ENCODE measurements around the gene GRIK3. TPM values are rescaled to one million over a fixed set of nuclear protein-coding genes. Genes with fewer than 3 reads are reported as not detected.

Gene GRIK3
- polyA plus RNA-seq, 2 of the 4 experiments (the other 2 are of a cell fraction) = not detected

GRCh38 chr1:36772647-36773495 lies 261.4 kb downstream of the GRIK3 start:
- 39% methylated on average over 5 of the region's 8 CpGs for WGBS (ENCODE audit: missing lambda C conversion rate)
- FAIRE-seq (no peak), ATAC-seq (no peak), DNase-seq (ENCODE audit: low read depth in 1 of 2, low spot score in 1 of 2) (no peak)
- Histone ChIP-seq H3K27ac (no peak overlapping the region), H3K4me2 (no peak overlapping the region), H3K4me3 (no peak overlapping the region), H3K9me3 (no peaks in the 10 kb centered on the region), H3K4me1 (no peaks in the 10 kb centered on the region)
- ChIA-PET CTCF (no interaction called here), POLR2A (no interaction called here)
- TF ChIP-seq FOSL2 (IDR thresholded peaks at IDR 0.05) (no peak), FOSL2 (CRISPR knock-in tag; IDR thresholded peaks at IDR 0.05) (no peak), KDM1A (IDR thresholded peaks at IDR 0.05; ENCODE audit: low read depth) (no peak), MYC (IDR thresholded peaks at IDR 0.05; ENCODE audit: borderline replicate concordance, low read length) (no peak), HOXA7 (CRISPR knock-in tag; IDR thresholded peaks at IDR 0.05) (no peak), EHMT2 (IDR thresholded peaks at IDR 0.05; ENCODE audit: low read depth) (no peak), MAZ (IDR thresholded peaks at IDR 0.05; ENCODE audit: borderline replicate concordance, low read depth, low read length) (no peak), FOXS1 (CRISPR knock-in tag; IDR thresholded peaks at IDR 0.05) (no peak), ATOH8 (CRISPR knock-in tag; IDR thresholded peaks at IDR 0.05; ENCODE audit: low read depth) (no peak), PHF8 (IDR thresholded peaks at IDR 0.05; ENCODE audit: borderline replicate concordance, low read depth) (no peak), MAX (IDR thresholded peaks at IDR 0.05) (no peak)

GRCh38 chr1:36771660-36772284 lies 262.5 kb downstream of the GRIK3 start:
- no peak overlapping the region for H3K4me3 ChIP-seq
- no peak for TF ChIP-seq HOXB5 (CRISPR knock-in tag; IDR thresholded peaks at IDR 0.05)
- no peak for TF ChIP-seq USF2 (IDR thresholded peaks at IDR 0.05)
- TF ChIP-seq ELK1 (IDR thresholded peaks at IDR 0.05; ENCODE audit: low read depth, low read length) = no peak
- no peak for TF ChIP-seq EHMT2 (IDR thresholded peaks at IDR 0.05; ENCODE audit: low read depth)
- no peak for TF ChIP-seq RFX5 (IDR thresholded peaks at IDR 0.05)
- TF ChIP-seq POLR2AphosphoS2 (conservative IDR thresholded peaks at IDR 0.05; ENCODE audit: low read length) = no peak
- no peak for TF ChIP-seq ZC3H11A (IDR thresholded peaks at IDR 0.05)
- TF ChIP-seq RNF2 (IDR thresholded peaks at IDR 0.05; ENCODE audit: borderline replicate concordance, low read depth) = no peak
- no peak for TF ChIP-seq ZNF302 (CRISPR knock-in tag; IDR thresholded peaks at IDR 0.05)
- no peak for TF ChIP-seq BHLHE40 (IDR thresholded peaks at IDR 0.05; ENCODE audit: low read depth, low read length)
- TF ChIP-seq CBX2 (IDR thresholded peaks at IDR 0.05; ENCODE audit: borderline replicate concordance, low read depth) = no peak
- no peak for TF ChIP-seq MAX (IDR thresholded peaks at IDR 0.05)
- no peak for TF ChIP-seq CBX8 (IDR thresholded peaks at IDR 0.05)
- no peak for TF ChIP-seq NPAS2 (CRISPR knock-in tag; IDR thresholded peaks at IDR 0.05; ENCODE audit: borderline replicate concordance)
- TF ChIP-seq CHD4 (IDR thresholded peaks at IDR 0.05; ENCODE audit: borderline replicate concordance) = no peak
- H3K4me1 ChIP-seq = no peaks in the 10 kb centered on the region
- 7% methylated on average over 12 of the region's 17 CpGs for WGBS (ENCODE audit: missing lambda C conversion rate)
- no peak overlapping the region for H3K4me2 ChIP-seq
- CTCF ChIA-PET = no interaction called here
- H3K27ac ChIP-seq = no peak overlapping the region
- POLR2A ChIA-PET = no interaction called here
- FAIRE-seq (no peak), ATAC-seq (no peak), DNase-seq (ENCODE audit: low read depth in 1 of 2, low spot score in 1 of 2) (no peak)
- H3K9me3 ChIP-seq = no peaks in the 10 kb centered on the region
